NOMO-1 treated with dmso at 0.1 percent for 144 hours (cell line): ENCODE data around the gene FGF1.
"Not testable (repeated sequence)": the region's sequence is repeated elsewhere in the genome, so short reads cannot be mapped to it uniquely, and the experiment has no call there.

Source experiments
- DNase-seq: peaks from one replicate; lab custom pipeline; 2025; ENCODE audit not compliant: unreplicated experiment; lab: John Stamatoyannopoulos, UW

FGF1 gene

DNA sequence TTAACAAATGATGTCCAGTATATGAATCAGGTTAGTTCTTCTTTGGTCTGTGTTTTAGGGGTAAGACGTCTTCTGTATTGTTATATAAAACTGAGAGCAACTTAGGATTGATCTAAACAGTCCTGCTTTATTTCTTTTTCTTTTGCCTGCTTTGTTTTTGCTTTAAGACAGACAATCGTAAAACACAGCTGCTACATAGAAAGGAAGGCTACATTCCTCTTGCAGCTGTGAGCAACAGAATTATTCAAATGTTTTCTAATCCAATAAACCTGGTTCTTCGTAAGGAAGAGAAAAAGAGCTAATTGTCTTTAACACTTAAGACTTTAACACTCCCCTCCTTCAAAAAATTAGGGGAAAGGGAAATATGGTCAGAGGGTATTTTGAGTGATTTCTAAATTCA, 14.6 kb downstream of the FGF1 start:
- DNase-seq = no peak

- DNase-seq = no peak
Observed at GRCh38 chr5:142670804-142671203, 15.1 kb downstream of the FGF1 start.

GRCh38 chr5:142669477-142669876, 16.4 kb downstream of the FGF1 start:
- no peak for DNase-seq

- no peak for DNase-seq
Observed at GRCh38 chr5:142668336-142668735, 17.6 kb downstream of the FGF1 start.

- no peak for DNase-seq
Observed at GRCh38 chr5:142667831-142668230, 18.1 kb downstream of the FGF1 start.

DNA sequence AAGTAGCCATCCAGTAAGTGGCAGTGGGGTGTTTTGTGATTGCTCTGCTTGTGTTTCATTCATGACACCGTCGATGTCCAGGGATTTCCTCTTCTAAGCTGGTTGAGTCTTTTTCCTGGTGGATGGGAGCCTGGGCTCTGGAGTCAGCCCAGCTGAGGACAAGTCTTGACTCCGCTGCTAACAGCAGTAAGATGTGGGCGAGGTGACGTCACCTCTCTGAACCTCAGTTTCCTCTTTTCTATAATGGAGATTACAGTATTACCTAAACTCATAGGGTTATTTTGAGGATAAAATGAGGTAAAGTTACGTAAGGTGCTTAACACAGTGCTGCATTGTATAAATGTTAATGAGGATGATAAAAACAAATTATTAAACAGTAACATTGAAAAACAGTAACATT, 21.3 kb downstream of the FGF1 start:
- DNase-seq = no peak

DNA sequence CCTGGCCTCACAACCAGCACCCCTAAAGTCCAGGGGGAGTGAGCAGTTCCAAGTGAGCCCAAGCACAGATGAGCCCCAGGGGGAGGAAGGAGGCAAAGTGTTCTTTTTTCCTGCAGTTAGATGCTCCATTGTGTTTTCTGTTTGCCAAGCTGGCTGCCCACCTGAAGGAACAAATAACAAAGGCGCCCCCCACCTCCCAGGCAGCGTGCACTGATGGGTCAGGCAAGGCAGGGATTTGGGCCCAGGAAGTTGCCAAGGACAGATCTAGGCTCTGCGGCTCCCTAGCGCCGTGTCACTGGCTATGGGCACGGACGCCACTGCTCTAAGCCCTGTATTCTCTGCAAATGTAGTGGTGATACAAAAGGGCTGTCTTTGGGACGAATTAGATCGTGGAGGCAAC, 21.8 kb downstream of the FGF1 start:
- no peak for DNase-seq

- DNase-seq = no peak
Observed at GRCh38 chr5:142663246-142663645, 22.6 kb downstream of the FGF1 start.

DNA sequence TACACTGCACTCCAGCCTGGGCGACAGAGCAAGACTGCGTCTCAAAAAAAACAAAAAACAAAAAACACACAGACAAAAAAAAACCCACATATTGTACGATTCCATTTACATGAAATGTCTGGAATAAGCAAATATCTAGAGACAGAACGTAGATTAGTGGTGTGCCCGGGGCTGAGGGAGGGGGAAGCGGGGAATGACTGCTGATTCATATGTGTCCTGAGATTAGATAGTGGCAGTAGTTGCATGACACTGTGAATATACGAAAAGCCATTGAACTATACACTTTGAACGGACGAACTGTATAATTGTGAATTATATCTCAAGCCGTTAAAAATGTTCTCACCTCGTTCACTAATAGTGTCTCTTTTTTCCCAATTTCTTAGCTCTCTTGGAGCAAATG, 23.9 kb downstream of the FGF1 start:
- no peak for DNase-seq

- DNase-seq = no peak
Observed at GRCh38 chr5:142661143-142661542, 24.7 kb downstream of the FGF1 start.

GRCh38 chr5:142660731-142661130, 25.2 kb downstream of the FGF1 start:
- no peak for DNase-seq

DNA sequence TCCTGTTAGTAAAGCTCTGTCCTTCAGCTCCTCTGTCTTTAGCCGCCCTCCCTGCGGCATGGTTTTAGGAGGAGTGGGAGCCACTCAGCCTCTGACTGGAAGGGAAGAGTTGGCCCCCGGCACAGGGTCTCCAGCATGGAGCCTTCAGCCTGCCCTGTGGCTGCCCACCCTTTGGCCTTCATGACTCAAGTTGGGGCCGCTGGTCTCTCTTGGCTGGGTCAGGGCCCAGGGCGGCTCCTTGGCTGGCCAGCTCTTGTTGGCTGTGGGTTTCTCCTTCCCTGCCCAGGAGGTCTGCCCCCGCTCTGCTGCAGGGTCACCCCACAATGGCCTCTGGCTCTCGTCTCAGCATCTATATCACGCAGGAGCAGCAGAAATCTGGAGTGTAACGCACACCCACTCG, 25.7 kb downstream of the FGF1 start:
- no peak for DNase-seq

DNA sequence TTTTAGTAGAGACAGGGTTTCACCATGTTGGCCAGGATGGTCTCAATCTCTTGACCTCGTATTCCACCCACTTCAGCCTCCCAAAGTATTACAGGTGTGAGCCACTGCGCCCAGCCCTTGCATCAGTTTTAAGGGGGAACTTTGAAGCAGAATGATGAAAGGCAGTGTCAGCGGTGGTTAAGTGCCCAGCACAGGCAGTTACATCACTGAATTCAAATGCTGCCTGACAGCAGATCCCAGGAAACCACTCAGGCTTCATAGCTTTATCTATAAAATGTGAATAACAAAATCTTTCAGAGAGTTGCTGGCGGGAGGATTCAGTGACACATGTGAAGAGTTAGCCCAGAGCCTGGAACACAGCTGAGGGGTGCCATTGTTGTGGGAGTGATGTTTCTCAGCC, 26.5 kb downstream of the FGF1 start:
- no peak for DNase-seq

GRCh38 chr5:142658278-142658677, 27.6 kb downstream of the FGF1 start:
- no peak for DNase-seq

GRCh38 chr5:142657446-142657845, 28.4 kb downstream of the FGF1 start:
- DNase-seq = no peak

- peak; percentile 21 for DNase-seq
Observed at GRCh38 chr5:142655339-142656267, 30.3 kb downstream of the FGF1 start.

- no peak for DNase-seq
Observed at GRCh38 chr5:142654578-142655058, 31.3 kb downstream of the FGF1 start.

DNA sequence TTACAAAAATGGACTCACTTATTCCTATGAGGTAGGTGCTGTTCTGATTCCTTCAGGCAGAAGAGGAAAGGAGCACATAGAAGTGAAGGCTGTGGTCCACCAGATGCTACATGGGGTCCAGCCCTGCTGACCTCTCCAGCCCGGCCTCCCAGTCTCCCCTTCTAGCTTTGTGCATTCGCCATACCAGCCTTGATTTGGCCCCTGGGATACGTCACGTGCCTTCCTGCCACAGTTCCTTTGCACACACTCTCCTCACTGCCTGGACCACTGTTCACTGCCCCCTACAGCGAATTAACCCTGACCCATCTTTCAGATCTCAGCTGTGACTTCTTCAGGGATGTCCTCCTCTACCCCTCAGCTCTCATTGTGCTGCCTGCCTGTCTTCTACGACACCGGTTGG, 32.6 kb downstream of the FGF1 start:
- DNase-seq = no peak

DNA sequence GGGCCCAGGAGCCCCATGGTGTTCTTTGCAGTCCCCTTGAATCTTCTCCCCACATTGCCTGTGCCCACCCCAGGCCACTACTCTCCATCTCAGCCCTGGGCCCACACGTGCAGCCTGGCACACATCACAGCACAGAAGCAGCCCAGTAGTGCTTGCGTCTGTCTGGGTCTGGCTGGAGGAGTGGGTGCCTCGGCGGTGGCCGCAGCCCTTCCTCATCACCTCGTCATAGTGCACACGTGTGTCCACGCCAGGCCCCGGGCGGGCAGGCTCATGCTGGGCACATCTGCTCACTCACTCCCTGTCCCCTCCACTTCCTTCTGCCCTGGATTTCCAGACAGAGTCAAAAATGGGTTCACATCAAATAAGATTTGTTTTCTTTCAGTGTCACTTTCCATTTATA, 33.3 kb downstream of the FGF1 start:
- no peak for DNase-seq

DNA sequence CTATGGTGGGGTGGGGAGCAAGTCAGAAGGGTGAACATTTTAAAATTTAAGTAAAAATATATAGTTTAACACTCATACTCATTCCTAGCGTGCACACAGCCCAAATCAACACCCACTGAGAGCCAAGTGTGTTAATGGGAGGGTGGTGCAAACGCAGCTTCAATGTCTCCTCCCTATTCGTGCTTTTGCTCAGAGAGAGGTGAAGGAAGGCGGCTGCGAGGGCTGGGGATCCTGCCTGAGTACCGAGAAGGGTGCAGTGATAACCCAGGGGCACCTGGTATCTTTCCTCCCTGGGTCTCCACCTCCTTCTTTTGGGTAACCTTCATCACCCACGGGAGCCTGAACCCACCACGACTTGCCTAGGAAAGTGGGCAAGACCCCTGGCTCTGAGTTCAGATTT, 35.0 kb downstream of the FGF1 start:
- DNase-seq = no peak

GRCh38 chr5:142650060-142650459, 35.8 kb downstream of the FGF1 start:
- no peak for DNase-seq

DNA sequence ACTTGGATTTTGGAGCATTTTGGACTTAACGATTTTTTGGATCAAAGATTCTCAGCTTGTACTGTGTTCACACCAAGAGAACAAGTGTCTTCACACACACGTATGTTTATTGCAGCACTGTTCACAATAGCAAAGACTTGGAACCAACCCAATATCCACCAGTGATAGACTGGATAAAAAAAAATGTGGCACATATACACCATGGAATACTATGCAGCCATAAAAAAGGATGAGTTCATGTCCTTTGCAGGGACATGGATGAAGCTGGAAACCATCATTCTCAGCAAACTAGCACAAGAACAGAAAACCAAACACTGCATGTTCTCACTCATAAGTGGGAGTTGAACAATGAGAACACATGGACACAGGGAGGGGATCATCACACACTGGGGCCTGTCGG, 37.8 kb downstream of the FGF1 start:
- DNase-seq = not testable (repeated sequence)

- DNase-seq = no peak
Observed at GRCh38 chr5:142645456-142645855, 40.4 kb downstream of the FGF1 start.
